RCC 7860 (cell line): ENCODE results near the gene G0S2.
A peak's percentile ranks its signal among the peaks of the same experiment; 100 is the strongest.

Experiments
- DNase-seq: peaks from one replicate; pipeline ENCODE4 v3.0.0-alpha.2; 2015; ENCODE audit warnings: low spot score
- FAIRE-seq: peaks from 2 replicates; lab custom pipeline; 2012; peaks lifted over from hg19 to GRCh38; lab: Jason Lieb, UNC

Gene G0S2

DNA sequence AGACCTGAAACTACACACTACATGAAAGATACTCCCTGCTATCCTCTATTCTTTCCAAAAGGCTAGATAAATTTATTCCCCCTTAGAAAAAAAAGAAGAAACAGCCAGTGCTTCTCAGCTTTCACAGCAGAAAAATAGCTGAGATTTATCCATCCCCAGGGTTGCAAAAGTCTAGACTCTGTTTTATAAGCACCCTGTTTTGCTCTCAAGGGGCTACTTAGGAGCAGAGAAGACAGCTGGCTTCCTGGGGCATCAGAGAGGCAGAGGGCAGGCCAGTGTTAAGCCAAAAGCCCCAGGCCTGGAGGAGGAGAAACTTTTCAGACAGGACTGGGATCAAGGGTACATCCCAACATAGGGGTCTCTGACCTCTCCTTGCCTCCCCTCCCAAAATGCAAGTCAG, 26.9 kb upstream of the G0S2 start:
- DNase-seq: no peak
- no peak for FAIRE-seq

GRCh38 chr1:209648931-209649776, 26.1 kb upstream of the G0S2 start:
- DNase-seq (peak; percentile 95), FAIRE-seq (peak; percentile 98)

DNA sequence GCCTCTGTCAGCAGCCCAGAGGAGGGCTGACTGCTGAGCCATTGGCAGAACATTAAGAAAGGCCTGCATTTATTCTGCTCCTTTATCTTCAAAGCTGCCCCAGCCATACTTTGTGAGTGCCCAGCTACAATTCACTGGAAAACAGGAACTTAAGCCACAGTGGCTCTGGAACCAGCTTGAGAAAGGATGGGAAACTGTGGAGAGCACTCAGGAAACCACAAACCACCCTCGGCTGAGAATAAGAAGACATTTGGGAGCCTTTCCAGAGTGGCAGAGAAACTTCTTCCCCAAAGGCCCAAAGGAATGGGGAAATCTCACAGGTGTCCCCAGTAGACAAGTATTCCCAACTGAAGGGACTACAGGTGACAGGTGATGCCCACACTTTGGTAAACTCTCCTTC, 24.8 kb upstream of the G0S2 start:
- FAIRE-seq (peak; percentile 51), DNase-seq (no peak)

GRCh38 chr1:209651138-209651587, 24.0 kb upstream of the G0S2 start:
- DNase-seq (peak; percentile 75), FAIRE-seq (peak; percentile 83)

- DNase-seq (no peak), FAIRE-seq (no peak)
Measured at GRCh38 chr1:209652121-209652735, 23.0 kb upstream of the G0S2 start, which contains the start of gene LAMB3. LAMB3 (minus strand) TSS chr1:209652425; CDS start chr1:209650944, 1,481 bp downstream.

- DNase-seq: peak; percentile 95
- FAIRE-seq: peak; percentile 96
Measured at GRCh38 chr1:209652873-209653401, 22.3 kb upstream of the G0S2 start.

DNA sequence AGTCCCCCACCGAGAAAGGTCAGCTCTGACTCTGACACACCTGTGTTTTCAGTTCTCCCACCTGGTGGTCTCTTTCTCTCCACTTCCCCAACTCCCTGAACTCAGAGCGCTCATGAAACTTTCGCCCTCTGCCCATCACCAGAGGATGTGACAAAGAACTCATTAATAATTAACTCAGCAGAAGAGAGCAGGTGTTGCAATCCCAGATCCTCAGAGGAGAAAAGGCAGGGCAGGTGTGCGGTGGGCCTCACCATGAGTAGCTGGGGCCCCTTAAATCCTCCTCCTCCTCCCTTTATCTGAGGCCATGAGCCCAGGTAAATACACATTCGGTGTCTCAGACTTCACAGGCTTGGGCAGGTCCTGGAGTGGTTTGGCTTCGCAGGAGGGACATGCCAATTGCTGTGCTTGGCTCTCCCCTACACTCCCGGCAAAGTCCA, 21.3 kb upstream of the G0S2 start:
- DNase-seq (peak; percentile 52), FAIRE-seq (no peak)

- FAIRE-seq (no peak), DNase-seq (peak; percentile 88)
Measured at GRCh38 chr1:209655411-209656231, 19.6 kb upstream of the G0S2 start.

DNA sequence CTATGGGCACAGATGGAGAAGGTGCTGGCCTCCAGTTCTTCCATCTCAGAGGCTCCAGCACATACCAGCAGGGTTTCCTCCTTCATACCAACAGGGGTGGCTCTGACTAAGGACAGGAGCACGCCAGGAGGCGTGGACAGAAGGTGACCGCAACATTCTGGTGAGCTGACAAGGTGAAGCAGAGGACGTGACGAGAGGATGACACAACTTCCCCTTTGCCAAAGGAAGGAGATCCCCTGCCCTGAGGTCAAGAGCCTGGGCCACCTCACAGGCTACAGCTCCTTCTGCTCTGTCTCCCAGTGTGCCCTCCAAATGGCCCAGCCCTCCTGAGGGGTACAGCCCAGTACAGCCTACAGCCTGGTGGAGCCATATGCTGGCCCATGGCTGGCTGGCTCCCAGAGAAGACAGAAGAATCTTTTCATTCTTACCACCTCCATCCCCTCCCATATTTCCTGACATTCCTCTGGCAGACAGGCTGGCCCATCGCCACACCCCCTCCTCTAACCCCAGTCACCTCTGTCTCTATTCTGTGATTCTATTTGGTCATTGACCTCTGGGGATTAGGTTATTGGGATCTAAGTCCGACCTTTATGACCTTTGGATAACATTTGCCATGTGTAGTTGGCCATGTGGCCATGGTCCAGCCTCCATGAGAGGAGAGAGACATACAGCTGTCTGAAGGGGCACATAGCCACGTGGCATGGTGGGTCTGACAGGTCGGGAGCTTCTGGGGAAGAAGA, 17.9 kb upstream of the G0S2 start:
- FAIRE-seq (peak; percentile 93), DNase-seq (peak; percentile 99)

- DNase-seq: no peak
- no peak for FAIRE-seq
Measured at GRCh38 chr1:209657918-209658317, 17.3 kb upstream of the G0S2 start.

DNA sequence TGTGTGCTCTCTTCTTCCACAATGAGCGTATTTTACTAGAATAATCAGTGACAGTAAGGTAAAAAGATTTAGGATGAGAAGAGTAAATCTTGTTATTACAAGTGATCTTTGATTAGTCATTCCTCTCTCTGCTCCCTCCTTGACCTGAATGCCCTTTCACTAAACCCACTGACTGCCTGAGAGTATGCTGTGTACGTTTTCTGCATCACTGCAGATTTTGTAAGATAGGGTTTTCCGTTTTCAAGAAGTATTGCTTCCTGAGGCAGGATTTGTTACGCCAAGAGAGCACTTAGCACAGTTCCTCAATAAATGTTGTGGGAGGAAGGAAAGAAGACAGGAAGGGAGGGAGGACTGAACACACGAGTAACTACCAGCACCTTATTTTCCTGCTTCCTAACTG, 15.3 kb upstream of the G0S2 start:
- FAIRE-seq: peak; percentile 93
- peak; percentile 90 for DNase-seq

DNA sequence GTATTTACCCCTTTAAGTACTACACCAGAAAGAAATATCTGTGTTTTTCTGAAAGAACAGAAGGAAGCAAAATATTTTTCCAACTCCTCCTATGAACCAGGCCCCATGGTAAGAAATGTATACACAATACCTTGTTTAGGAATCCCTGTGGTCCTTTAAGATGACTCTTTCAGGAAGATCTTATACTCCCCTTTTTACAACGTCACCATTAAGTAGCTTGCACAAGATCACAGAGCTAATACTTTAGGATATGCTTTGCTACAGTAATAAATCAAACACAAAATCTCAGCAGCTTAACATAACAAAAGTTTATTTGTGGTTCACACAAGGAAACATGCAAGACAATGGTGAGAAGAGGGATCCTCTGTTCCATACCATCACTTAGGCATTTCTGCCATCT, 14.1 kb upstream of the G0S2 start:
- FAIRE-seq: no peak
- no peak for DNase-seq

DNA sequence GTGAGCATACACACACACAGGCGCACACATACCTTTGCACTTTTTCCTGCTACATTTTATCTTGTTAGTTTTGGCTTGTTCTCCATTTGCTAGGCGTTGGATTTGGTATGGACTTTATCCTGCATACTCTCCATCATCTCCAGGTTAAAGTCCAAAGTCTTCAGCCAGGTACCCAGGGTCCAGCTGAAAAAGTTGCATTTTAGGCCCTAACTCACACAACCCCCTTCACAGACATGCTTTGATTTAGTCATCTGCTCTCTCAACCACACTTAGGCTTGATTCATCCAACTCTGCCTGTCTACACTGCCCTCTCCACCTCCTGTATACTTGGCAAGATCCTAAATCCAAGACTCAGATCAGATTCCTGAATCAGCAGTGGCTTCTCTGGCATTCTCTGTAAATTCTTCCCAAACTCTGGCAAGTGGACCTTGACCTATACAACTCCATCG, 12.3 kb upstream of the G0S2 start:
- FAIRE-seq: peak; percentile 80

GRCh38 chr1:209667103-209667502, 8.1 kb upstream of the G0S2 start:
- no peak for DNase-seq
- no peak for FAIRE-seq

More for the DNA sequence above, 12.3 kb upstream of the G0S2 start:
- DNase-seq: peak; percentile 74

DNA sequence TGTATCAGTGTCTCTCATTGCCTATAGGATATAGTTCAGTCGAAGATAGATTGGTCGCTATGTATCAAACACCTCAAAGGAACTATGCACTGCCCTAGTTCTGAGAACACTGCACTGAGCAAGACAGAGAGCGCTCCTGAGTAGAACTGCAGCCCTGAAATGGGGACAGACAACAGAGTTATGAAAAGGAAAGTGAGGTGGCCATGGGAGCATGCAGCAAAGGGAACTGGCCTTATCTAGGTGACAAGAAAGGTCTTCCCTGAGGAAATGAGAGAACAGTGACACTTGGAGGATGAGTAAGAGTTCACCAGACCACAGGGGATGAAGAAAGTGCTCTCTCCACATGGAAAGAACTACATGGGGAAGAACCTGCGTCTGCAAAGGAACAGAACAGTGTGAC, 7.5 kb upstream of the G0S2 start:
- FAIRE-seq (no peak), DNase-seq (peak; percentile 58)

- no peak for DNase-seq
- FAIRE-seq: no peak
Measured at GRCh38 chr1:209670441-209671082, 4.7 kb upstream of the G0S2 start.

DNA sequence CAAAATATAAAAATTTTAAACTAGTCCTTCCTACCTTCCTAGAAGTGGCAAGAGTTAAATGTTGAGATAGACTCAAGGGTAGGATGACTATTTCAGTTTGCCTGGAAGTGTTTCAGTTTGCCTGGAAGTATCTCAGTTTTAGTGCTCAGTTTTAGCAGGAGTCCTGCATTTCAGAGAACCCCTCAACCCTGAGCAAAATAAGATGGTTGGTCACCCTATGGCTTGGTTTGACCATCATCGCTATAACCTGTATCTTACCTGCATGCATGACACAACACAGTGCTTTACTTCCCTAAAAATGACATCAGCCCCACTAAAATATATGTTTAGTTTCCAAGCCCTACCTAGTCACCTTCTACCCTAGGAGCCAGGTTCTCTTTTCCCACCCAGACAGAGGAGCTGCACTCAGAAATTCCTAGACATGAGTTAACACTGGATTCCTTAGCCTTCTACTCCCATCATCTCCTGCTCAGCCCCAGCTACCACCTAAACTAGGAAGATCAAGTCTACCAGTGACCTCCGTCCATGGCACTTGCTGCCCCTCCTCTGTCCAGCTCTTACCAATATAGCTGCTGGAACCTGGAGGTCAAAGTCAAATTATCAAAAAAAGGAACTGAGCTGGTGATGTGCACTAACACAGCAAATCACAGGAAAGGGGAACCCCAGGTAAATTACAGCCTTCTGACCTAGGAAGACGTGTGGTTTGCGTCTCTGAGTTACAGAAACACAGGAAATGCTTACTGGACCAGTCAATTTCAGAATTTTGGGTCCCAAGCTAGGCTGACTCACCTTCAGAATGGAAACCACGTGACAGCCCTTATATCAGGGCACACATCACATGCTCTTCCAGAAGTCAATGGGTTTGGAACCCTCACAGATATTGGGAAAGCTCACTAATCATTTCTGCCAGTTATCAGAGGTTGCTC, 2.2 kb upstream of the G0S2 start:
- FAIRE-seq (no peak), DNase-seq (no peak)

GRCh38 chr1:209673631-209674417, 1.4 kb upstream of the G0S2 start:
- FAIRE-seq: no peak
- no peak for DNase-seq
